GM19043 (cell line): ENCODE measurements around the gene SPCS3.
"Not testable (repeated sequence)": the region's sequence is repeated elsewhere in the genome, so short reads cannot be mapped to it uniquely, and the experiment has no call there.

Experiments
- ATAC-seq: cut with Tn5 transposase; IDR thresholded peaks from one replicate; pipeline ENCODE4 v1.9.1; 2021; ENCODE audit warnings: low read depth; ENCODE audit not compliant: unreplicated experiment

SPCS3 gene

DNA sequence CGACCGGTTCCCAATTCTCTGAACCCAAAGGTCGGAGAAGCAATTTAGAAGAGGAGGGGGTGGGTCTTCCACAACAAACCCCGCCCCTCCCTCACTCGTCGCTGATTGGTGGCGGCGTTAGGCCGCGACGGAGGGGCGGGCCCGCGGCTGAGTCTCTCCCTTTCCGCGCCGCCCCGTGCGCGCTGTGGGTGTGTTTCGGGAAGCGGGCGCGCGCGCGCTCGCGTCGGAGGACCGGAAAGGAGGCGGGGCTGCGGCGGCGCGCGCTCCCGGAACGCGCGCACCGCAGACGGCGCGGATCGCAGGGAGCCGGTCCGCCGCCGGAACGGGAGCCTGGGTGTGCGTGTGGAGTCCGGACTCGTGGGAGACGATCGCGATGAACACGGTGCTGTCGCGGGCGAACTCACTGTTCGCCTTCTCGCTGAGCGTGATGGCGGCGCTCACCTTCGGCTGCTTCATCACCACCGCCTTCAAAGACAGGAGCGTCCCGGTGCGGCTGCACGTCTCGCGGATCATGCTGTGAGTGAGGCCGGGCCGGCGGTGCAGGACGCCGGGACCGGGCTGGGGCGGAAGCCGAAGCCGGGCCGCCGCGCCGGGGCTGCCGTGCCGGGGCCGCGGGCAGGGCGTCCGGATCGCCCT lies at the start of gene SPCS3:
SPCS3 (plus strand) TSS at position 263 of the 636 bp plus-strand sequence; CDS start at position 374, 111 bp downstream.
- peak; percentile 89 for ATAC-seq

DNA sequence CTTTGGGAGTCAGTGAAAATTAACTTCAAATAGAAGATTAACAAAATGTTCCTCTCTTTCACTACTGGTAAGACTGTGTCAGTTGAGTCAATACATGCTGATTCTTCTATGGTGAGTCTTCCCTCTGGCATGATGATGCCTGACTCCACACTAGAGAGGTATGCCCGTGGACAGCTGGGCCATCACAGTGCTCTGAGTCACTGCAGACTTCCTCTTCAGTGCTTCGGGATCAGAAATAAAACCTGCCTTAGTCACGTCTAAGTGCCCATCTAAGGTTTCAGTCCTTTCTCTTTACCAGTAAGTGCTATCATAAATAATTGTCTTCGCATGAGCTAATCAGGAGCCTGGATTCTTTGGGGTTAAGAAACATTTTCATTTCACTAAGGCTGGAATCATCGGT lies 49.1 kb upstream of the SPCS3 start:
- ATAC-seq, result no peak

DNA sequence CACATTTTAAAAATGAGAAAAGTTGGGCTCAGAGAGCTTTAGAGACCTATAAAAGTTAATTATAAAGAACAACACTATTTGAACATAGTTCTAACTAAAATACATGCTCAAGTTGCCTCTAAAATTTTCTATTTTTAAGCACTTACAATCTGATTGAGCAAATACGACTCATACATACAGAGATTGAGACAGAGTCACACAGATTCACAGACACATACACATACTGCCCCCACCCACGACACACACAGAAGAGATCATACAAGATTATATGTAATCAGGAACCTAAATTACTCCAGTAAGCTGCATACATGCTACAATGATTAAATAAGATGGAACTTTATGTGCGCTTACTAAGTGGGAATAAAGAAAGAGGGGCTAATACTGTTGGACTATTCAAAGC lies 48.0 kb upstream of the SPCS3 start:
- no peak for ATAC-seq

DNA sequence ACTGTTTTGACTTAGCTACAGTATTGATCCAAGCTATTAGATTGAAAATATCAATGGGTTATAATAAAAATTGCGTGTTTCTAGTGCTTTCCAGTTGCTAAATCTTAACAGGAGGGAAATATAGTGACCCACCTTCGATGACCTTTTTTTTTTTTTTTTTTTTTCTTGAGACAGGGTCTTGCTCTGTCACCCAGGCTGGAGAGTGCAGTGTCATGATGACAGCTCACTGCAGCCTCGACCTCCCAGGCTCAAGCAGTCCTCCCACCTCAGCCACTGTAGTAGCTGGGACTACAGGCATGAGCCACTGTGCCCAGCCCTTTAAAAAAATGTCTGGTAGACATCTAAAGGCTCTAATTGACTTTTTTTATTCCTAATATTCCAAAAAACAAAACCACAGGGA lies 47.0 kb upstream of the SPCS3 start:
- ATAC-seq, result no peak

DNA sequence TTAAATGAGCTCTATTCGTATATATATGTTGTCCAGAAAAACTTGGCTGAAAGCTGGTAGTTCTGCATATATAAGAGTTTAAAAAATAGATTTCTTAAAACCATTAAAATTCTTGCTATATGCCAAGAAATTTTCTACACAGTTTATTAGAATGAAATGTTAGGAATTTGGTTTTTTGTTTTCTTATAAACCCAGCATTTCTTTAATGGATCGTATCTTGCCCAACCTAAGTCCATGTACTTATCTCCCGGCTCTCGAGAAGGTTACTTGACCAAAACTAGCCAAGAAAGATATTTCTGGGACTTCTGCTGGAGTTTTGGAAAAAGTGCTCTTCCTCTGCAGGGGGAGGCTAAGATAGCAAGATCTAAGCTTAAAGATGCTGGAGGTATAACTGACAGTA lies 46.0 kb upstream of the SPCS3 start:
- ATAC-seq, result no peak

DNA sequence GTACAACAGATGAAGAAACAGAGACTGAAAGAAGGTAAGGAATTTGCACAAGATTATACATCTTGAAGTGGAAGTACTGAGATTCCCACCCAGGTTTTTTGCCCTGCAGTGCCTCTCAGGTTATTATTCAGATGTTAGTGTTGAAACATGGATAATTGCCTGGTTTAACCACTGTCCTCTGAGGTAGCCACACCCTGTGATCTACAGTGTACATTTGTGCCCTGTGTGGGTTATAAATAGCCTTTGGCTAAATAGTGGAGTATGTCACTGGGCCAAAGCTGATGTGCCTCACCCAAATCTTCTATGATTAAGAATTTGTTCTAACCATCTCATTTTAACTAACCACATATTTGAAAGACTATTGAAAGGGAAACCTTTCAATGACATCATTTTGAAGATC lies 45.3 kb upstream of the SPCS3 start:
- no peak for ATAC-seq

DNA sequence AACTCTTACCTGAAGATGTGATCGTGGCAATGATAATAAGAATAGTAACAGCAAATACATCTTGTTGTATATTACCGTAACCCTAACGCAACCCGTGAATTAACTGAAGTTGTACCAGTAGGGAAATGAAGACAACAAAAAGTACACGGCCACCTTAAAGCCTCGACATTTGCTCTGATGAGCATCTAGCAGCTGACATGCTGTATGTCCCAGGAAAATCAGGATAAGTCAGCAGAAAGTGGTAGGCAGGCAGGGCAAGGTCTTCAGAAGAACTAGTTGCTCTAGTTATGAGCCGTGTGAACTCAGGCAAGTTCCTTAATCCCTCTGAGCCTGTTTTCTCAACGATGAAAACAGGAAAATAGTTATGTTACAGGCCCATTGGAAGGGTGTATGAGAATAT lies 43.1 kb upstream of the SPCS3 start:
- no peak for ATAC-seq

DNA sequence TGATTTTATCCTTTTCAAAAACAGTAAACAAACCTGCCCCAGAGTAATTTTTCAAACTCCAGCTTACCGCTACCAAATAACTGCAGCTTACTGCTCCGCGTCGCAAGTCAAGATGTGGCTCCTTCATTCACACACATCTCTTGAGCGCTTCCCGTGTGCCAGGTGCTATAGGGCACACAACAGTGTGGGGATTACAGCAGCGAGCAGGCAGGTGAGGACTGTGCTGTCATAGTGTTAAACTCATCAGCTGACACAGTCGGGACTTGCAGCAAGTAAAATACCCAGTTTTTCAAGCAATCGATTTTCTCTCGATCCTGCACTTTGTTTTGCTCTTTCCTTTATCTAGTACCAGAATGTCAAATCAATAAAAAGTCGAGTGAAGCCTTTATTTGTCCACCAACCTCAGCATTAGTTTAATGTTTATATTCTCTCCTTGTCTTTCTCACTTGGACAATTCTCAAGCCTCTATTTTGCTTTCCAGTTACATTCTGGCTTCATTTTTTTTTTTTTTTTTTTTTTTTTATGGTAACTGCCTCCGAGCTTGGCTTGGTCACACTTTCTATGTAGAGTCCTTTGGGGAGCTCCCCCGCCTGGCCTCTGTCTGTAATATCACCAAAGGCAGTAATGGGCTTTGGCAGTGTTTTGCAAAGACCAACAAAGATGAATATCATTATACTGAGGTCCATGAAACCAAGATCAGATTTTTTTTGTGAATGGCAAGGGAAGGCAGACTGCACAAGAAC lies 42.4 kb upstream of the SPCS3 start:
- ATAC-seq, result peak; percentile 86

DNA sequence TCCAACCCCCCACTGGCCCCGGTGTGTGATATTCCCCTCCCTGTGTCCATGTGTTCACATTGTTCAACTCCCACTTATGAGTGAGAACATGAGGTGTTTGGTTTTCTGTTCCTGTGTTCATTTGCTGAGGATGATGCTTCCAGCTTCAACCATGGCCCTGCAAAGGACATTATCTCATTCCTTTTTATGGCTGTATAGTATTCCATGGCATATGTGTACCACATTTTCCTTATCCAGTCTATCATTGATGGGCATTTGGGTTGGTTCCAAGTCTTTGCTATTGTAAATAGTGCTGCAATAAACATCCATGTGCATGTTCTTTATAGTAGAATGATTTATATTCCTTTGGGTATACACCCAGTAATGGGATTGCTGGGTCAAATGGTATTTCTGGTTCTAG lies 40.2 kb upstream of the SPCS3 start:
- ATAC-seq, result not testable (repeated sequence)

DNA sequence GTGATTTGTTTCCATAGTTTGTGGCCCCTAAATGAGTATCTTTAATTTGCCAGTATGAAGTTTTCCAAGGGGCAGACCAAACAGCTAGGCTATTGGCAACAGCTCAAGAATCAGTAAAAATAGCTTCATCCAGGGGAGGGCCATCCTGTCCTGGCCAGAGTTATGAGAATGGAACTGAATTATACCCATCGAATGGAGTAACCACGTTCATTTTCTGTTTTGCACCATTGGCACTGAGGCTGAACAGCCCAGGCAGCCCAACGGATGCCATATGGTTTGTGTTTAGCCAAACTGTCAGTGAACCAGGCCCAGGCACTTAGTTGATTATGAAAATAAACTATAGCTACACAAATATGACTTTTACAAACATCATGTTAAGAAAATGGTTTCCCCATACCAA lies 33.0 kb upstream of the SPCS3 start:
- ATAC-seq, result no peak

DNA sequence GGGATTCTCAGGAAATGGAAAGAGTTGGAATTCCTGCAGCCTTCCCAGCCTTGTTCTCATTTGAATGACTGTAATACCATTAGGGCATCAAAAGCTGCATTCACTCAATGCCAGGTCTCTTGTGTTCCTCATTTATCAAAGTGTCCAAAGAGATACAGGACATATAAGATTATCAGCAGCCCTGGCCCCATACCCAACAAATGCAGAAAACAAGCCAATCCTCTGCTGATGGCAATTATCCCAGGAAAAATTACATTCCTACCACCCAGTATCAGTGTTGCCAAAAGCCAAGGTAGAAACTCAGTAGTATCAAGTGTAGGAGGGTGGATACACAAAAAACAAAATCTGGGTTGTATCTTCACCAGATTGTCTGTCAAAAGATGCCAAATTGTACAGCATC lies 32.2 kb upstream of the SPCS3 start:
- ATAC-seq, result no peak

DNA sequence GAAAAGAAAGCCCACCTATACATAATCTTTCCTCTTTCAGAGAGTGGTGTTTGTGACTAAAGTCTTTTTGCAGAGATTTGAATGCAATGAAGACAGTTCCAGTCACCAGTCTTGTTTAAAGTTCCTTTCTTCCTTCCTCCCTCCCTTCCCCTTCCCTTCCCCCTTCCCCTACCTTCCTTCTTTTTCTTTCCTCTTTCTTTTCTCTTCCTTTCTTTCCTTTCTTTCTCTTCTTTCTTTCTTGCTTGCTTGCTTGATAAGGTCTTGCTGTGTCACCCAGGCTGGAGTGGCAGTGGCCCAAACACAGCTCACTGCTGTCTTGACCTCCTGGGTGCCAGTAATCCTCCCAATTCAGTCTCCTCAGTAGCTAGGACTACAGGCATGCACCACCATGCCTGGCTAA lies 31.7 kb upstream of the SPCS3 start:
- ATAC-seq, result no peak

DNA sequence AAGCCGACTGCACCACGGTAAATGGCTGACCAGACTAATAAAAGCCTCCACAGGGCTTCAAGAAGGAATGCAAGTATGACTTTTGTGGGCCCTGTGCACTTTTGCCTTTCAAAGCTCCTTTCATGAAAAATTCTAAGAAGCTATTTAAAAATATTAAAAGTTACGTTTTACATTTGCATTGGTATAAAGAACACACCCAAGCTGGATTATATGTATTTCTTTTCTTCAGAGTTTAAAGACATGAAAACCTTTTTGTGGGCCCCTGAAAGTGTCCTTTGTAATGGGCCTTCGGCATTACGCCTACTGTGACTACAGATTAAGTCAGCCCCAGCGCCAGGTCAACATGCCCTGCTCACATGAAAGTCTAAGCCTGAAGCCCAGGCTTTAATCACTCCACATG lies 30.2 kb upstream of the SPCS3 start:
- no peak for ATAC-seq

DNA sequence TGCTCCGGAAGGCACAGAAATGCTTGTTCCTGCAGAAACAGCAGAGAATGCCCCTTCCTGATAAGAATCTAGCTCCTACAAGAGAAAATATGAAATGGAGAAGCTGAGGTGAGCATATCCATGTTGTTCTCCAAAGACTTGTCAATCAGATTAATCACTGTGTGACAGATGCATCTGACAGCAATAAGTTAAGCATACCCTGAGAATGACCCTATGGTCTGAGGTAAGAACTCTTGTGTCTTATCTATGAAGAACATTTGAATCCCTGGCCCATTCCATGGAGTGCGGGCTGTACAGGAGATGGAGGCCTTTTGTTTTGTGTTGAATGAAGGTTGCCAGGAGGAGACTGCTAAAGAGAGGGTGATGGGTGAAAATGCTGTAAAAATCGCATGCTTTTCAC lies 29.2 kb upstream of the SPCS3 start:
- no peak for ATAC-seq

DNA sequence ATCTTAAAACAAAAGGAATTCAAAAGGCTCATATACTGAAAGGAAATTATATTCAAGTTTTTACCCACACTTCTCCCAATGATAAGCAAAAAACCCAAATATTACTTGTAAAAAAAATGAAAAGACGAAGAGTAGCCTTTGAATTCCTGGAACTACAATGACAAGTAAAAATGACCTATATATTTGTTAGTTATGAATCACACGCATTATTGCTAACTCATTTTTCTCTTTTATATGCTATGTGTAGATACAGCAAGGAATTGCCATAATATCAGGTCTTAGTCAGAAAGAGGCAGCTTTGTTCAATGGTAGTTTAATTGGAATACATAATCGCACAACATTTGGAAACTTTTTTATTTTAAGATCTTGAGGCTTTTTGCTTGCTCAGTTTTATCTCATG lies 28.0 kb upstream of the SPCS3 start:
- no peak for ATAC-seq

DNA sequence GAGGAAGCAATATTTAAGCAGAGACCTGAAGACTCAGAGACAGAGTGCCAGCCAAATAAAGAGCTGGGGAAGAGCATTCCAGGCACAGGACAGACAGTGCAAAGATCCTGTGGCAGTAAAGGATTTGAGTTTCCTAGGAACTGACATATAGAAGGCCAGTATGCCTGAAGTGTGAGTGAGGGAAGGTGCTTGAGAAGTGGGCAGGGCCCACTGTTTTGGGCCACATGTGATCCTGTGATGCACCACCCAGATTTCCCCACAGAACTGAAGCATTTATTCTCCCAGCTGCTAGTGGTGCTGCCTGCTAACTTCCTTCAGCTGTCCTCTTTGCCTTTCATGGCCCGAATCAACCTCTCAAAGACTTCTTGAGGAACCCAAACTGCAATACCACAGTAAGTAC lies 26.8 kb upstream of the SPCS3 start:
- no peak for ATAC-seq

DNA sequence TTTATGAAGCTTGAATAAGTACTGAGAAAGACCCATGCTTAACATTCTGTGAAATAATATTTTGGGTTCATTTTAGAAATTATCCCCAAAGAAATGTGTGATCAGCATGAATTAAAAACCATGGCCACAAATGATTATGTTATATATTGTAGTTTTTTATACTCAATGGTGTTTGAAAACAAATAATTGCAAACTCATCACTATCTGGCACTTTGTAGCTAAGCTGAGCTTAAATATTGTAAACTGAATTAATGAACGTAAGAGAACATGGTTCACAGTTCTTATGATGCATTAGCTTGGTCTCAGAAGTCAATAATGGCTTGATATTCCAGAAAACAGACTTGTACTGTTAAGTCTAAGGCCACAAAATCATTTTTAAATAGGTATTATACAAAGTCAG lies 26.1 kb upstream of the SPCS3 start:
- no peak for ATAC-seq

DNA sequence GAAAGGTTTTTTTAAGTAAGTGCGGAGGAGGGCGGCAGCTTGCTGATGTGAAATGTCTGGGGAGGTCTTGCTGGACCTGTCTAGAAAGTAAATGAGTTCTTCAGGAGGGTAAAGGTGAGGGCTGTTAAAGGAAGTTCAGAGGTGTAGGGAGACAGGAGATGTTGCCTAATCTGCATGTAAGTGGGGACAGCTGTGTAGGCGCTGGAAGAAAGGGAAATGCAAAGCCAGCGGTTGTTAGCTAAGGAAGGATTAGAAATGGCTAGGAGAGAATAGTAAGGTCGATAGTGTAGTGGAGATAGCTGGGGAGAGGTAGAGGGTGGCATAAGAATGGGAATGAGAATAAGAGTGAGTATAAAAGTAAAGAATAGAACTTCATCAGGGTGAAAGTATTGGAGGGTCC lies 23.9 kb upstream of the SPCS3 start:
- ATAC-seq, result not testable (repeated sequence)

DNA sequence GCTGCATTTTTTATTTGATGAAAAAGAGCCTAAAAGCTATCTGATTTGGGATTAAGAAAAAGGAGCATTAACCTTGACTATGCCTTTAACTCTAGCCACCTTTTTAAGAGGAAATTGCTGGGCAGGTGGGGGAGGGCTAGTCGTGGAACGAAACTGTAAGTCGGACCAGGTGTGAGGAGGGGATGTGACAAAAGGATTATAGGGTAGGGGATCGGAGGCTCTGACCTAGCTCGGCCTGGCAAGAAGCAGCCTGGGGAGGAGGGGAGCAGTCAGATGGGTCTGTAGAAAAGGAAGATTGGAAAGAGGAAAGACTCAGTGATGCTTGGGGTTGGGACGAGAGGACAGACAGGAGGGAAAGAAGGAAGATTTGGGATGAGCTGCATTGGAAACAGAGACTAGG lies 21.1 kb upstream of the SPCS3 start:
- no peak for ATAC-seq

DNA sequence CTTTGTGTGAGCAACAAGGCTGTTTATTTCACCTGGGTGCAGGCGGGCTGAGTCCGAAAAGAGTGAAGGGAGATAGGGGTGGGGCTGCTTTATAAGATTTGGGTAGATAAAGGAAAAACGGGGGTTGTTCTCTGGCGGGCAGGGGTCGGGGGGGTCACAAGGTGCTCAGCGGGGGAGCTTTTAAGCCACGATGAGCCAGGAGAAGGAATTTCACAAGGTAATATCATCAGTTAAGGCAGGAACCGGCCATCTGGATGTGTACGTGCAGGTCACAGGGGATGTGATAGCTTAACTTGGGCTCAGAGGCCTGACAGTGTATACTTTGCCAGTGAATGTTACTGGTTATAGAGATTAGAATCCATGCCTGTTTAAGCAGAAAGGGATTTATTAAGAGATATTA lies 19.7 kb upstream of the SPCS3 start:
- ATAC-seq, result no peak

DNA sequence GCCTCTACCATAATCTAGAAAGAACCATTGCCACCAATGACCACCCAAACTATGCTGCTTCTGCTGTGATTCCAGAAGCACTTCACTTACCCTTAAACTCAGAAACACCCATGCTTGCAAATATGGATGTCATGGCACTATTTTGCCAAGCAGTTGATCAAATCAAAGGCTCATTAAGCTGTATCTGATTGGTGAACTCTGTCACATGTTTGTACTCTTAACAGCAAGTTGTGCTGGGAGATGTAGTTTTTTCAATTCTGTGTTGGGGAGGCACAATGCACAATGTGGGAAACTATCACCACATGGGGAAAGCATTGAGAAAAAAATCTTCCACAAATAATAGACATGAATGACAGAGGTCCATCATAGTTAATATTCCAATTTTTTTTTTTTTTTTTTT lies 19.2 kb upstream of the SPCS3 start:
- ATAC-seq, result no peak
